Measurements from ENCODE around the gene NEGR1.

GRCh38 chr1:72051538-72051937 lies 230.8 kb downstream of the NEGR1 start:
- TF ChIP-seq TAF1 (conservative IDR thresholded peaks at IDR 0.05) (no peak), CTCF (IDR thresholded peaks at IDR 0.05; ENCODE audit: low read depth, low read length, missing input control) (no peak), RXRA (IDR thresholded peaks at IDR 0.05) (no peak), ZBTB33 (IDR thresholded peaks at IDR 0.05) (no peak), SP1 (IDR thresholded peaks at IDR 0.05) (no peak), MAX (IDR thresholded peaks at IDR 0.05) (no peak), GABPA (IDR thresholded peaks at IDR 0.05 in 1 of 2, conservative IDR thresholded peaks at IDR 0.05 in 1 of 2) (no peak), HNF4G (IDR thresholded peaks at IDR 0.05) (no peak), REST (IDR thresholded peaks at IDR 0.05) (no peak), JUND (IDR thresholded peaks at IDR 0.05) (no peak)
